Endothelial cell of umbilical vein (primary cell): ENCODE results near the gene BUB1. TPM values are rescaled to one million over a fixed set of nuclear protein-coding genes. Genes with fewer than 3 reads are reported as not detected.

Experiments used
- BruUV-seq: library from RNA; stranded (reverse); fragments of 400-500 nt; replicated peaks from 2 replicates; lab custom pipeline; 2021; lab: Mats Ljungman, UMichigan
- CTCF ChIA-PET: fragments of 300-600, 350-600 bp; sonication (Branson Sonifier 250); formaldehyde crosslinking; loops from one replicate; lab custom pipeline; 2021; ENCODE audit warnings: antibody characterized with exemption, inconsistent platforms; lab: Charles Lee
- POLR2A ChIA-PET: fragments of 300-600, 350-600 bp; sonication (Branson Sonifier 250); formaldehyde crosslinking; loops from one replicate; lab custom pipeline; 2021; ENCODE audit warnings: antibody characterized with exemption, inconsistent platforms; lab: Charles Lee
- DNase-seq: peaks from one replicate; pipeline ENCODE4 v3.0.0-alpha.2; 2011; ENCODE audit warnings: low read depth, low spot score
- FAIRE-seq: peaks from 2 replicates; lab custom pipeline; 2011; peaks lifted over from hg19 to GRCh38; lab: Jason Lieb, UNC
- H2AFZ ChIP-seq: 2 replicates; pipeline ENCODE4 v1.6.0; 2012; ENCODE audit warnings: low read depth, low read length, control low read depth, inconsistent platforms
- H3K27ac ChIP-seq: 2 replicates; pipeline ENCODE4 v1.5.1; 2011; ENCODE audit warnings: low read depth, mild to moderate bottlenecking, control low read depth, low read length, moderate library complexity; ENCODE audit not compliant: insufficient read depth
- H3K27me3 ChIP-seq, 2 experiments: 2 replicates each; pipeline versions ENCODE4 v1.6.0 to v1.6.1; 2011; ENCODE audit warnings: low read length in 2 of 2, mixed read lengths in 1 of 2; ENCODE audit not compliant: control insufficient read depth in 2 of 2, insufficient read depth in 2 of 2
- H3K36me3 ChIP-seq, 2 experiments: 2 replicates in 1 of 2; 3 replicates in 1 of 2; pipeline ENCODE4 v1.5.1; 2011; ENCODE audit warnings: low read length in 2 of 2, mild to moderate bottlenecking in 1 of 2, moderate library complexity in 1 of 2; ENCODE audit not compliant: control insufficient read depth in 2 of 2, insufficient read depth in 2 of 2; ENCODE audit errors: extremely low read depth in 1 of 2
- H3K4me1 ChIP-seq: 3 replicates; pipeline ENCODE4 v1.5.1; 2011; ENCODE audit warnings: mild to moderate bottlenecking, low read length; ENCODE audit not compliant: control insufficient read depth, insufficient read depth; ENCODE audit errors: extremely low read depth
- H3K4me2 ChIP-seq: 2 replicates; pipeline ENCODE4 v1.6.1; 2011; ENCODE audit warnings: low read length, control low read depth, mixed read lengths; ENCODE audit not compliant: insufficient read depth
- H3K4me3 ChIP-seq, 3 experiments: fragments of 200-600 bp in 1 of 3; sonication (generic), shearing (Covaris generic) in 1 of 3; replicated peaks in 1 of 3; 2 replicates each; pipeline ENCODE4 v1.5.1; 2011 to 2016; ENCODE audit warnings: control low read depth in 3 of 3, low read length in 3 of 3, mild to moderate bottlenecking in 2 of 3, inconsistent platforms in 1 of 3, low read depth in 1 of 3, moderate library complexity in 1 of 3; ENCODE audit not compliant: insufficient read depth in 1 of 3
- H3K79me2 ChIP-seq: 2 replicates; pipeline ENCODE4 v1.6.0; 2012; ENCODE audit warnings: low read length, inconsistent platforms; ENCODE audit not compliant: control insufficient read depth, insufficient read depth
- H3K9ac ChIP-seq: replicated peaks from 2 replicates; pipeline ENCODE3; 2011; ENCODE audit warnings: low read length, control low read depth; ENCODE audit not compliant: insufficient read depth; ENCODE audit errors: extremely low read depth
- H3K9me1 ChIP-seq: replicated peaks from 3 replicates; pipeline ENCODE4 v1.6.0; 2011; ENCODE audit warnings: mild to moderate bottlenecking, low read length; ENCODE audit not compliant: control insufficient read depth, insufficient read depth; ENCODE audit errors: extremely low read depth
- H3K9me3 ChIP-seq: replicated peaks from 2 replicates; pipeline ENCODE4 v1.5.1; 2012; ENCODE audit warnings: low read length, inconsistent platforms; ENCODE audit not compliant: control insufficient read depth, insufficient read depth
- H4K20me1 ChIP-seq: replicated peaks from 2 replicates; pipeline ENCODE3; 2011; ENCODE audit warnings: mild to moderate bottlenecking, low read length; ENCODE audit not compliant: control insufficient read depth, insufficient read depth; ENCODE audit errors: extremely low read depth
- EZH2 ChIP-seq: IDR thresholded peaks from 2 replicates; pipeline ENCODE4 v1.6.1; 2012; ENCODE audit warnings: borderline replicate concordance, low read depth, mild to moderate bottlenecking, moderate library complexity, low read length, inconsistent platforms; ENCODE audit not compliant: severe bottlenecking
- FOS ChIP-seq: IDR thresholded peaks from 2 replicates; pipeline ENCODE4 v1.6.1; 2011; ENCODE audit warnings: mild to moderate bottlenecking, low read length, moderate library complexity, borderline replicate concordance; ENCODE audit not compliant: insufficient read depth
- GATA2 ChIP-seq: IDR thresholded peaks from 2 replicates; pipeline ENCODE4 v1.7.0; 2011; ENCODE audit warnings: low read depth, mild to moderate bottlenecking, moderate library complexity, mixed read lengths, low read length; ENCODE audit not compliant: insufficient read length, insufficient read depth
- JUN ChIP-seq: IDR thresholded peaks from 2 replicates; pipeline ENCODE4 v1.6.1; 2011; ENCODE audit warnings: borderline replicate concordance, low read depth; ENCODE audit not compliant: insufficient read length, insufficient read depth
- MYC ChIP-seq: IDR thresholded peaks from one replicate; pipeline ENCODE4 v1.6.1; 2011; ENCODE audit warnings: mild to moderate bottlenecking, low read depth, low read length
- POLR2A ChIP-seq: IDR thresholded peaks from 2 replicates; pipeline ENCODE4 v1.6.1; 2012; ENCODE audit warnings: low read depth, mild to moderate bottlenecking, control low read depth, low read length
- POLR2AphosphoS5 ChIP-seq: IDR thresholded peaks from 2 replicates; pipeline ENCODE4 v1.6.1; 2012; ENCODE audit warnings: low read depth, mild to moderate bottlenecking, control low read depth, low read length, moderate library complexity; ENCODE audit not compliant: insufficient read depth
- dilution Hi-C: fragments of 300-500 bp; cut with MboI; formaldehyde crosslinking; loops from one replicate; pipeline ENCODE4 v1.15.0; 2019; ENCODE audit warnings: low sequenced_read_pairs; ENCODE audit not compliant: extremely low pct_ligation_motif_present
- intact Hi-C: fragments of 100-400 bp; cut with micrococcal nuclease; formaldehyde crosslinking; loops from one replicate; pipeline ENCODE4 v1.10.0; 2022
- polyA plus RNA-seq, 4 experiments: library from polyadenylated mRNA; depleted of rRNA in 3 of 4; stranded (reverse) in 3 of 4; unstranded in 1 of 4; fragments of >200 nt; gene quantifications; 2 replicates each; pipeline versions ENCODE4 v1.2.1 to v1.2.3, GENCODE V29; 2011 to 2012; ENCODE audit warnings: missing spikeins in 1 of 4
- total RNA-seq: library from RNA; stranded (reverse); gene quantifications from 2 replicates; pipeline ENCODE4 v1.2.3, GENCODE V29; 2021
- TF ChIP-seq, protein P1 (sequence below), 2 donors: IDR thresholded peaks; 1 replicate in 1 of 2; 2 replicates in 1 of 2; pipeline ENCODE4 v1.5.1; 2011; ENCODE audit warnings: low read length in 2 of 2, mild to moderate bottlenecking in 2 of 2, moderate library complexity in 2 of 2, control low read depth in 1 of 2, inconsistent platforms in 1 of 2, low read depth in 1 of 2; ENCODE audit not compliant: insufficient read depth in 1 of 2; ENCODE audit errors: extremely low read depth in 1 of 2
- TF ChIP-seq, protein P2 (sequence below): IDR thresholded peaks from 2 replicates; pipeline ENCODE4 v1.6.1; 2011; ENCODE audit not compliant: insufficient read depth, insufficient read length

Gene BUB1
- total and polyA plus RNA-seq, 2 donors (not counting 3 experiments of a cell fraction or from before 2014, with no cell fraction given): 16.1 to 66.4 TPM

DNA sequence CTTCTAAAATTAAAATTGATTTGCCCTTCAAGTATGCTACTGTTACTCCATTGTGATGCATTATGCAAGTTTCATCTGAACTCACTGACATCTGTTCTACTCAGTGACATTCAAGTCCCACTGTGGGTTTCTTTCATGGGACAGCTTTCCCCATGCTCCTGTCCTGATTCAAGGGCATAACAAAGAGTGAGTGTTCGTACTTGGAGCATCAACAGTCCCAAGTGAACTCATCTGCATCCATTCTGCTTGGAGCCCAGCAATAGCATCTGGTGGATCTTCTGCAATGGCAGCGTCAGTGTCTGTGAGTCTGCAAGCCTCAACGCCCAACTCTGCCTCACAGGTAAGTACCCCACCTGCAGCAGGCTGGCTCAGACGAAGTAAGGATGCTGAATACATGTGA, 27.5 kb downstream of the BUB1 start:
- H3K36me3 ChIP-seq: peaks cover 0 to 20% of the 10 kb centered on the region in 2 experiments
- H4K20me1 ChIP-seq: no peaks in the 10 kb centered on the region
- dilution Hi-C loops: no loop called here
- DNase-seq (no peak), FAIRE-seq (no peak)
- no peak overlapping the region for H3K4me2 ChIP-seq
- H3K27ac ChIP-seq: no peak overlapping the region
- H3K4me3 ChIP-seq: no peak overlapping the region
- ChIA-PET CTCF (no interaction called here), POLR2A (no interaction called here)
- H3K79me2 ChIP-seq: peaks cover 11% of the 10 kb centered on the region
- no TSS peak for BruUV-seq
- no peaks in the 10 kb centered on the region for H3K9me3 ChIP-seq
- no peaks in the 10 kb centered on the region for H3K27me3 ChIP-seq
- H3K9me1 ChIP-seq: no peaks in the 10 kb centered on the region
- H2AFZ ChIP-seq: no peak overlapping the region
- intact Hi-C loops: no loop called here
- H3K9ac ChIP-seq: no peak overlapping the region
- TF ChIP-seq, protein P1, sequence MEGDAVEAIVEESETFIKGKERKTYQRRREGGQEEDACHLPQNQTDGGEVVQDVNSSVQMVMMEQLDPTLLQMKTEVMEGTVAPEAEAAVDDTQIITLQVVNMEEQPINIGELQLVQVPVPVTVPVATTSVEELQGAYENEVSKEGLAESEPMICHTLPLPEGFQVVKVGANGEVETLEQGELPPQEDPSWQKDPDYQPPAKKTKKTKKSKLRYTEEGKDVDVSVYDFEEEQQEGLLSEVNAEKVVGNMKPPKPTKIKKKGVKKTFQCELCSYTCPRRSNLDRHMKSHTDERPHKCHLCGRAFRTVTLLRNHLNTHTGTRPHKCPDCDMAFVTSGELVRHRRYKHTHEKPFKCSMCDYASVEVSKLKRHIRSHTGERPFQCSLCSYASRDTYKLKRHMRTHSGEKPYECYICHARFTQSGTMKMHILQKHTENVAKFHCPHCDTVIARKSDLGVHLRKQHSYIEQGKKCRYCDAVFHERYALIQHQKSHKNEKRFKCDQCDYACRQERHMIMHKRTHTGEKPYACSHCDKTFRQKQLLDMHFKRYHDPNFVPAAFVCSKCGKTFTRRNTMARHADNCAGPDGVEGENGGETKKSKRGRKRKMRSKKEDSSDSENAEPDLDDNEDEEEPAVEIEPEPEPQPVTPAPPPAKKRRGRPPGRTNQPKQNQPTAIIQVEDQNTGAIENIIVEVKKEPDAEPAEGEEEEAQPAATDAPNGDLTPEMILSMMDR (IDR thresholded peaks at IDR 0.05; ENCODE audit: extremely low read depth in 1 of 2, insufficient read depth in 1 of 2, low read depth in 1 of 2, low read length in 2 of 2): no peak
- TF ChIP-seq GATA2: no peak
- no peak for TF ChIP-seq POLR2AphosphoS5
- TF ChIP-seq POLR2A: no peak
- TF ChIP-seq FOS: no peak
- no peak for TF ChIP-seq MYC
- TF ChIP-seq, protein P2, sequence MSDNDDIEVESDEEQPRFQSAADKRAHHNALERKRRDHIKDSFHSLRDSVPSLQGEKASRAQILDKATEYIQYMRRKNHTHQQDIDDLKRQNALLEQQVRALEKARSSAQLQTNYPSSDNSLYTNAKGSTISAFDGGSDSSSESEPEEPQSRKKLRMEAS: no peak
- TF ChIP-seq JUN: no peak
- no peak for TF ChIP-seq EZH2
- no peaks in the 10 kb centered on the region for H3K4me1 ChIP-seq
